PC-3 (cell line): Measurements from ENCODE around the gene C16orf86. TPM values are rescaled to one million over a fixed set of nuclear protein-coding genes. Genes with fewer than 3 reads are reported as not detected.
"Not testable (repeated sequence)": the region's sequence is repeated elsewhere in the genome, so short reads cannot be mapped to it uniquely, and the experiment has no call there.

Experiments used
- ATAC-seq: fragments of 200-7000 bp; cut with Tn5 transposase; 2 replicates; pipeline ENCODE4 v1.9.1; 2020; ENCODE audit warnings: mild to moderate bottlenecking, moderate library complexity
- BruUV-seq: library from RNA; stranded (reverse); fragments of 400-500 nt; replicated peaks from 2 replicates; lab custom pipeline; 2021; lab: Mats Ljungman, UMichigan
- CTCF ChIA-PET: fragments of 300-600 bp; sonication (Branson Sonifier 250); formaldehyde crosslinking; loops from one replicate; lab custom pipeline; 2022; ENCODE audit warnings: antibody characterized with exemption; lab: Charles Lee
- POLR2A ChIA-PET: fragments of 300-600 bp; sonication (Branson Sonifier 250); formaldehyde crosslinking; loops from one replicate; lab custom pipeline; 2022; ENCODE audit warnings: antibody characterized with exemption; ENCODE audit not compliant: unreplicated experiment; lab: Charles Lee
- DNase-seq: peaks from one replicate; pipeline ENCODE4 v3.0.0-alpha.2; 2015
- H2AFZ ChIP-seq: fragments of 300-600 bp; sonication (generic); 2 replicates; pipeline ENCODE4 v1.6.0; 2016; ENCODE audit warnings: antibody characterized with exemption, low read length
- H3F3A ChIP-seq: fragments of 300-600 bp; sonication (generic); one replicate; pipeline ENCODE4 v1.6.0; 2017; ENCODE audit warnings: antibody characterized with exemption, low read length, control low read depth, mild to moderate bottlenecking; ENCODE audit not compliant: unreplicated experiment
- H3K27ac ChIP-seq: fragments of 300-600 bp; sonication (generic); 2 replicates; pipeline ENCODE4 v1.5.1; 2016; ENCODE audit warnings: mild to moderate bottlenecking, low read length
- H3K27me3 ChIP-seq: fragments of 300-600 bp; sonication (generic); 2 replicates; pipeline ENCODE4 v1.6.1; 2016; ENCODE audit warnings: low read length, mixed read lengths
- H3K36me3 ChIP-seq: fragments of 300-600 bp; sonication (generic); 2 replicates; pipeline ENCODE4 v1.6.1; 2016; ENCODE audit warnings: low read depth, mixed run types, low read length, mixed read lengths
- H3K4me1 ChIP-seq: fragments of 300-600 bp; sonication (generic); 2 replicates; pipeline ENCODE4 v1.5.1; 2016; ENCODE audit warnings: low read length; ENCODE audit not compliant: insufficient read depth
- H3K4me2 ChIP-seq: fragments of 300-600 bp; sonication (generic); 2 replicates; pipeline ENCODE4 v1.6.0; 2016; ENCODE audit warnings: low read length
- H3K4me3 ChIP-seq: fragments of 300-600 bp; sonication (generic); 2 replicates; pipeline ENCODE4 v1.5.1; 2016; ENCODE audit warnings: mild to moderate bottlenecking, low read length, mixed read lengths
- H3K79me2 ChIP-seq: fragments of 300-600 bp; sonication (generic); 2 replicates; pipeline ENCODE4 v1.6.1; 2017; ENCODE audit warnings: low read length, mixed read lengths
- H3K9ac ChIP-seq: fragments of 300-600 bp; sonication (generic); 2 replicates; pipeline ENCODE4 v1.6.0; 2016; ENCODE audit warnings: mild to moderate bottlenecking, low read length
- H3K9me2 ChIP-seq: fragments of 300-600 bp; sonication (generic); replicated peaks from 2 replicates; pipeline ENCODE4 v1.6.1; 2016; ENCODE audit warnings: mixed run types, low read length, mixed read lengths
- H3K9me3 ChIP-seq: fragments of 300-600 bp; sonication (generic); 2 replicates; pipeline ENCODE4 v1.6.1; 2016; ENCODE audit warnings: low read length, mixed read lengths
- H4K20me1 ChIP-seq: fragments of 300-600 bp; sonication (generic); 2 replicates; pipeline ENCODE4 v1.6.1; 2016; ENCODE audit warnings: low read length, mixed read lengths
- CTCF ChIP-seq: fragments of 300-600 bp; sonication (generic); conservative IDR thresholded peaks from 2 replicates; pipeline ENCODE4 v1.5.1; 2017; ENCODE audit warnings: antibody characterized with exemption, low read depth, mild to moderate bottlenecking, low read length
- EZH2 ChIP-seq: fragments of 300-600 bp; sonication (generic); IDR thresholded peaks from one replicate; pipeline ENCODE4 v1.6.1; 2017; ENCODE audit warnings: antibody characterized with exemption, mild to moderate bottlenecking, low read length; ENCODE audit not compliant: unreplicated experiment
- EZH2phosphoT487 ChIP-seq: fragments of 300-600 bp; sonication (generic); IDR thresholded peaks from 2 replicates; pipeline ENCODE4 v1.6.1; 2018; ENCODE audit warnings: mild to moderate bottlenecking, antibody characterized with exemption, low read length, borderline replicate concordance
- intact Hi-C: fragments of 100-400 bp; cut with micrococcal nuclease; formaldehyde crosslinking; loops from 2 replicates; pipeline ENCODE4 v1.9.0; 2023
- total RNA-seq: library from RNA; depleted of rRNA; stranded (reverse); fragments of >200 nt; gene quantifications from 2 replicates; pipeline ENCODE4 v1.2.3, GENCODE V29; 2014

C16orf86 gene
- total RNA-seq, 1 experiment from 2014 or later: not detected

DNA sequence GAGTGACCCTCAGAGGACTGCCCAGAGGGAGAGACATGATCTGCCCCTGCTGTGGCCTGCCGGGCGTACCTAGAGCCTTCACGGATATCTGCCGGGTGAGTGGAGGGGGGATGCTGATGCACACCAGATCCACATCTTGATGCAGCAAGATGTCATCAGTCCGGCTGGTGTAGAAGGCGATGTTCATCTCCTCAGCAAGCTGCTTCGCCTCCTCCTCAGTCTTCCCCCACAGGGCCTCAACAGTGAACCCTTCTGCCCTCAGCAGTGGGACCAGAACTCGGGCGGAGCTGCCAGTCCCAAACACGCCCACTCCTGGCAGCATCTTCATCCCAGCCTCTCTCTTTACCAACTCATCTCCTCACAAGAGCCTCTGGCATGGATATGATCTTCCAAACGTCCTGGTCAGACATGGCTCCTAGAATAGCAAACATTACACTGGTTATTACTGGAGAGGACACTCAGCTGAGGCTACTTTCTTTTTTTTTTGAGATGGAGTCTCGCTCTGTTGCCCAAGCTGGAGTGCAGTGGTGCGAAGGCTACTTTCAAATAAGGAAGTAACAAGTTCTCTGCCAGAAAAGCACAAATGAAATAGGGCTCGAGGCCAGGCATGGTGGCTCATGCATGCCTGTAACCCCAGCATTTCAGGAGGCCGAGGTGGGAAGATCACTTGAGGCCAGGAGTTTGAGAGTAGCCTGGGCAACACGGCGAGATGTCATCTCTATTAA is 18.9 kb downstream of the C16orf86 start:
- TF ChIP-seq EZH2: no peak
- no peak for TF ChIP-seq CTCF
- no peak for TF ChIP-seq EZH2phosphoT487
- Histone ChIP-seq H2AFZ (no peak overlapping the region), H3K4me2 (no peak overlapping the region), H3K4me1 (0 out of 2 replicates have a peak, but pooled peaks cover 3% of the 10 kb centered on the region), H3K27me3 (no peaks in the 10 kb centered on the region), H3K36me3 (no peaks in the 10 kb centered on the region; the same call in 1 of the 2 replicates), H3K27ac (peak overlapping the region; percentile 29), H3K9me3 (no peaks in the 10 kb centered on the region), H3K9ac (no peak overlapping the region), H3K9me2 (no peaks in the 10 kb centered on the region), H4K20me1 (no peaks in the 10 kb centered on the region), H3K79me2 (no peaks in the 10 kb centered on the region), H3F3A (no peaks in the 10 kb centered on the region), H3K4me3 (no peak overlapping the region)
- no TSS peak for BruUV-seq
- no peak for ATAC-seq
- intact Hi-C loops: no loop called here
- POLR2A ChIA-PET: no interaction called here
- DNase-seq: no peak
- CTCF ChIA-PET: no interaction called here

DNA sequence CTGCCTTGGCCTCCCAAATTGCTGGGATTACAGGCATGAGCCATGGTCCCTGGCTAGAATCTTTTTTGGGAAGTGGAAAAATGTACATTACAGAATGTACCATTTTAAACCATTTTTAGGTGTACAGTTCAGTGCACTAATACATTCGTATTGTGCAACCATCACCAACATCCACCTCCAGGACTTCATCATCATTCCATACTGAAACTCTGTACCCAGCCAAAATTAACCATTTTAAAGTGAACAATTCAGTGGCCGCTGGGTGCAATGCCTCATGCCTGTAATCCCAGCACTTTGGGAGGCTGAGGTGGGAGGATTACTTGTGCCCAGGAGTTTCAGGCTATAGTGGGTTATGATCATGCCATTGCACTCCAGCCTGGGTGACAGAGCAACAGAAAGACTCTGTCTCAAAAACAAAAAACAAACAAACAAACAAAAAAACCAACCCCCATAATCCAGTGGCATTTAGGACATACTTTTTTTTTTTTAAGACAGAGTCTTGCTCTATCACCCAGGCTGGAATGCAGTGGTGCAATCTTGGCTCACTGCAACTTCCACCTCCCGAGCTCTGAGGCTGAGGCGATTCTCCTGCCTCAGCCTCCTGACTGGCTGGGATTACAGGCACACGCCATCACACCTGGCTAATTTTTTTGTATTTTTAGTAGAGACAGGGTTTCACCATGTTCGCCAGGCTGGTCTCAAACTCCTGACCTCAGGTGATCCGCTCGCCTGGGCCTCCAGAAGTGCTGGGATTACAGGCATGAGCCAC is 27.1 kb downstream of the C16orf86 start:
- H3K4me3 ChIP-seq, H3K9me3 ChIP-seq, H3F3A ChIP-seq, H3K79me2 ChIP-seq, H3K36me3 ChIP-seq, H2AFZ ChIP-seq, BruUV-seq, H3K27ac ChIP-seq, H3K9me2 ChIP-seq, H3K9ac ChIP-seq, POLR2A ChIA-PET, CTCF ChIA-PET, H3K4me2 ChIP-seq, ATAC-seq, intact Hi-C loops, DNase-seq, H3K27me3 ChIP-seq, H4K20me1 ChIP-seq: not testable (repeated sequence)
- H3K4me1 ChIP-seq: peaks cover 12% of the 10 kb centered on the region

- no peak overlapping the region for H3K9ac ChIP-seq
- H3K27ac ChIP-seq: no peak overlapping the region
- H3K36me3 ChIP-seq: 0 out of 2 replicates have a peak, but pooled peaks cover 3% of the 10 kb centered on the region
- ATAC-seq: no peak
- no TSS peak for BruUV-seq
- POLR2A ChIA-PET: no interaction called here
- no peaks in the 10 kb centered on the region for H3K9me2 ChIP-seq
- TF ChIP-seq EZH2: no peak
- TF ChIP-seq CTCF: no peak
- no peak for TF ChIP-seq EZH2phosphoT487
- intact Hi-C loops: no loop called here
- H4K20me1 ChIP-seq: no peaks in the 10 kb centered on the region
- no peak overlapping the region for H3K4me3 ChIP-seq
- 0 out of 2 replicates have a peak, but pooled peaks cover under 1% of the 10 kb centered on the region for H3K79me2 ChIP-seq
- no peaks in the 10 kb centered on the region for H3K9me3 ChIP-seq
- no peak for DNase-seq
- H2AFZ ChIP-seq: no peak overlapping the region
- no peaks in the 10 kb centered on the region for H3K27me3 ChIP-seq
- CTCF ChIA-PET: no interaction called here
- no peaks in the 10 kb centered on the region for H3F3A ChIP-seq
- H3K4me1 ChIP-seq: peaks cover 12% of the 10 kb centered on the region
- H3K4me2 ChIP-seq: no peak overlapping the region
Observed at GRCh38 chr16:67694611-67695010, 28.0 kb downstream of the C16orf86 start.
